ENCODE results near the gene HOXB1. TPM values are rescaled to one million over a fixed set of nuclear protein-coding genes. Genes with fewer than 3 reads are reported as not detected.

Gene HOXB1
- total RNA-seq, 1 experiment from 2014 or later: not detected

DNA sequence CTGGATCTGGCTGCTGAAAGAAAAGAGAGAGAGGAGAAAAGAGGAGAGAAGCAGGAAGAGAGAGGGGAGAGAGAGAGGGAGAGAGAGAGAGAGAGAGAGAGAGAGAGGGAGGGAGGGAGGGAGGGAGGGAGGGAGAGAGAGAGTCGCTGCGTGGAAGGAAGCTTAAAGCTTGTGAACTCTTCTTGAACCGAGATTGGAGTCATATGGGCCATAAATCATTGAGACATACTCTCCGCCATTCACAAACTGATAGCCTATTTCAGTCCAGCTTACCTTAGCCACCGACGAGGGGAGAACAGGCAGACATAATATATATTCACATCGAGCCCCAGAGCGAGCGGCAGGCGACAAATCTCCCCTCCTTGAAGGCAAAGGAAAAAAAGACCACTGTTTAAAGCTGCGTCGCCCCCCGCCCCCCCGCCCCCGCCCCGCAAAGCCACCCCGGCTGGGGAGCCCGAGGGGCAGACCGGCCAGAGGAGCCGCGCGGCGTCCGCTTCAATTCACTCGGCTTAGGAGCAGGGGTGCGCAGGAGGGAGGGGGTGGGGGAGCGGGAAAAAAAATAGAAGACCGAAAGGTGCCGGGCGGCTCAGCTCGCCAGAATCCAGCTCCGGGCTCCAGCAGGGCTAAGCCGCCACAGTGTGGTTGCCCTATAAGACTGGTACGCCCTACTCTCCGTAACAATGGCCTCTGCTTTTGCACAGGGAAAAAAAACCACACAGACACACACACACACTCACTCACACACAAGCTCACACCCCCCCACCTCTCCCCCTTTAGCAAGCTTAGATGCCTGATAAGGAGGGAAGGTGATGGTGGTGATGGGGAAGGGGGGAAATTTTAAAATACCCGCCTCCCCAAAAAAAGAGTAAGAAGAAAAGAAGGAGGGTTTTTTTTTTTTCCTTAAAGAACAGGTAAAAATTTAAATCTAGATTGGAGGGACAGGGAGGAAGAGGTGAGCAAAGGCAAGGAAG, 24.7 kb upstream of the HOXB1 start:
- DNase-seq (ENCODE audit: low read depth): peak; percentile 96

DNA sequence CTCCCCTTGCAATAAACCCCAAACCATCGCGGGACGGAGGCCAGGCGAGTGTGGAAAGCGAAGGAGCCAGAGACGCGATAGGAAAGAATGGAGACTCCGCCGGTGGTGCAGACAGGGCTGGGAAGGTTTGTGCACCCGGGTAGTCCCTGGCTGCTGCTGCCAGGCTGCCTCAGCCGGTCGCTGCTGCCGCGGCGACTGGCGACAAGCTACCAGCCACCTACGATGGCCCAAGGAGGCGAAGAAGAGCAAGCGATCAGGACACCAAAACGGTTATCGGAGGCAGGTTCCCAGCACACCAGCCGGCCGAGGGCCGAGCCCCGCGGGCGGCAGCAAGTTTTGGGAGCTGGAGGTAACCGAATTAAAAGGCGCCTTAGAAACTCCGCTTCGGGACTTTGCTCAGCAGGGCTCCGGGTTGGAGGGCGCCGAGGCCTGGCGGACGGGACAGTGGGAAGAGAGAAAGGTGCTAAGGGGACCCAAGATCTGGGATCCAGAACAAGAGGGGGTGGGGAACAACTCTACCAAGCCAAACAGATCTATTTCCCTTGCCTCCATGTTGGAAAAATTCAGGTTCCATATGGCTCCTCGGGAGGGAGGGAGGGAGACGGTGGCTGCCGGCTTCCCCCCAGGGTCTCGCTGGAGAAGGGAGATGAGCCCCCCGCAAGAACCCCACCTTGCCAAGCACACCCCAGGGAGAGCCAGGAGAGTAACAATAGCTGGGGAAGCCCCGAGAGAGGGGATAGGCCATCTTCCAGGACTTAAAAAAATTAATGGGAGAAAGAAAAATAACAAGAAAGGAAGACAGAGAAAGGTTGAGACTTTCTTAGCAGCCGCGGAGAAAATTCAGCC, 23.8 kb upstream of the HOXB1 start:
- no peak for DNase-seq (ENCODE audit: low read depth)

DNA sequence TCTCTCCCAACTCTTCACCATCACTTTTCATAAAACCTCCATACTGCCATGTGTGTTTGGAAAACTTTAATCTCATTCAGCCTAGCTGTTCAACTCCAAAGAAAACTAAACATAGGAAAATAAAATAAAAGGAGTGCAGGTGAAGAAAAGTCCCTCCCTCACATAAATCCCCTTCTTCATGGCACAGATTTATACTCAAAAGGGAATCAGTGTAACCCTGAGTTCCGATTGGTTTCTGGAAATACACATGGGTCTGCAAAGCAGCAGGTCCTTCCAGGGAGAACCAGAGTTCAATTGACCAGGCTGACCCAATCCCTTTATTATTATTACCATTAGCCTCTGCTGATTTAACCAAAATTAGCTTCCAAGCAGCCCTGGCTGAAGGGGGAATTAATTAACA, 23.0 kb upstream of the HOXB1 start:
- peak; percentile 20 for DNase-seq (ENCODE audit: low read depth)

- no peak for DNase-seq (ENCODE audit: low read depth)
Measured at GRCh38 chr17:48553190-48553547, 22.4 kb upstream of the HOXB1 start.

GRCh38 chr17:48552466-48553189, 21.8 kb upstream of the HOXB1 start:
- DNase-seq (ENCODE audit: low read depth): no peak

GRCh38 chr17:48551596-48552465, 21.0 kb upstream of the HOXB1 start:
- peak; percentile 1 for DNase-seq (ENCODE audit: low read depth)

DNA sequence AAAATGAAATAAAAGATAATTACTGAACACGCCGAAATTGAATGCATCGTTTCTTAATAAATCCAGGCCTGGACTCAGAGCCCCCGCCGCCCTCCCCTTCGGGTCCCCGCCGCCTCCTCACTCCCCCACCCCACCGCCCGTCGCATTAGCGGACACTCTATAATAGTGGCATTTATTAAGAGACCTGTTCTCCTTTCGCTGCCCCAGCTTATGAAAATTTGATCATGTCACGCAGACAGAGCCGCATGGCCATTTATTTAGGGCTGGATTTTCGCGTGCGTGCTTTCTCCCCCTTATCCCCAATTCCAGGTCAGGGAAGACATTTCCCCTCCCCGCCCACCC, 20.4 kb upstream of the HOXB1 start:
- no peak for DNase-seq (ENCODE audit: low read depth)

- no peak for DNase-seq (ENCODE audit: low read depth)
Measured at GRCh38 chr17:48550502-48551213, 19.8 kb upstream of the HOXB1 start.

DNA sequence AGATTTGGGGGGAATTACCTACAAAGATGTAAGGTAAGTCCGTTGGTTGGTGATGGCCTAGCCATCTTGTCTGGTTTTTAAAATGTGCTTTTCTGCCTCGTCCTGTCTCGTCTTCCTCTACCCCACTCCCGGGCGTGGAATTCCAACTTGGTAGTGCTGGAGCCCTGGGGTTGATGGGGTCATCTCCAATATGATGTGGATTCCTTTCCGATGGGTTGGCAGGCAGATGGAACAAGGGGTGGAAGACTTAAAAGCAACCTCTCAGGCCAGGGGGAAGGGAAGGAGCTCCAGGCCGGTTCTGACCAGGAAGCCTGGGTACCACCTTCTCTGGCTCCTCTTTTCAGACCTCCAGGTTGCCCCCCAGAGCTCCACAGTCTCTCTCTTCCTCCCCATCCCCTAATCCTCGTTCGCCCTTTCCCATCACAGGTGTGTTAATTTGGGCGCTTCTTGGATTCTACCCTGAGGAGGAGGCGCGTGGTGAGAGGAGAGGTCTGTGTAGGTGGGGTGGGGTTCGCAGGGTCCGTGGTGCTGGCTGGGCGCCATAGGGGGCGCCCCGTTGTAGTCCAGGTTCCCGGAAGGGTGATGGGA, 19.2 kb upstream of the HOXB1 start:
- peak; percentile 75 for DNase-seq (ENCODE audit: low read depth)

GRCh38 chr17:48549281-48549630, 18.4 kb upstream of the HOXB1 start:
- DNase-seq (ENCODE audit: low read depth): peak; percentile 23

DNA sequence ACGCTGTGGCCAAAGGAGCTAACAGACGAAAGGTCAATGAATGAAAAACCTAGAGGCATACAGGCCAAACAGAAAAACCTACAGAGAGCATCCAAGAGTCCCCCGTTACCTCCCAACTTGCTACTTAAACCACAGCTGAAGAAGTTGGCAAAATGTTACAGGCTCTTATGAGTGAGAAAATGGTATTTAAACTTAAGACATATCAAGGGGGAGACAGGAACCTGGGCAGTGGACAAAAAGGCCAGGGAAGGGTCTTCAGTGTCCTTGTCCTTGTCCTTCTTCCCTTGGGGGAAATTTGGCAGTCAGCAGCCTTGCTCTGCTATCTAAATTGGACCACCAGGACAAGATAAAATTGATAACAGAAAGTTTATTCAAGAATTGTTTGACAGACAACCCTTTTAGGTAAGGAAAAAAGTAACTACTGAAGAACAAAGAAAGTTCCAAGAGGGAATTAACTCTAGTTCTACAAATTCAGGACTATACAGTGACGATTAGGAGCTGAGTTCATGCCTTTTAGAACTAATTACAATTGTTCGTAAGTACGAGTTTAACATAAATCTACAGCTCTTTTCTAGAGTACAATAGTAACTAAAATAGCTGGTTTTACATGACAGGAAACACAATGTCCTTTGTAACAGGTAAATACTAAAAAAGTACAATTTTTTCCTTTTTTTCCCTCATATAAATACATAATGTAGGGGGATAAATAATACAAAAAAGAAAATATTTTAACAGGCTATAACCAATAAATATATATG, 17.9 kb upstream of the HOXB1 start:
- DNase-seq (ENCODE audit: low read depth): peak; percentile 6

DNA sequence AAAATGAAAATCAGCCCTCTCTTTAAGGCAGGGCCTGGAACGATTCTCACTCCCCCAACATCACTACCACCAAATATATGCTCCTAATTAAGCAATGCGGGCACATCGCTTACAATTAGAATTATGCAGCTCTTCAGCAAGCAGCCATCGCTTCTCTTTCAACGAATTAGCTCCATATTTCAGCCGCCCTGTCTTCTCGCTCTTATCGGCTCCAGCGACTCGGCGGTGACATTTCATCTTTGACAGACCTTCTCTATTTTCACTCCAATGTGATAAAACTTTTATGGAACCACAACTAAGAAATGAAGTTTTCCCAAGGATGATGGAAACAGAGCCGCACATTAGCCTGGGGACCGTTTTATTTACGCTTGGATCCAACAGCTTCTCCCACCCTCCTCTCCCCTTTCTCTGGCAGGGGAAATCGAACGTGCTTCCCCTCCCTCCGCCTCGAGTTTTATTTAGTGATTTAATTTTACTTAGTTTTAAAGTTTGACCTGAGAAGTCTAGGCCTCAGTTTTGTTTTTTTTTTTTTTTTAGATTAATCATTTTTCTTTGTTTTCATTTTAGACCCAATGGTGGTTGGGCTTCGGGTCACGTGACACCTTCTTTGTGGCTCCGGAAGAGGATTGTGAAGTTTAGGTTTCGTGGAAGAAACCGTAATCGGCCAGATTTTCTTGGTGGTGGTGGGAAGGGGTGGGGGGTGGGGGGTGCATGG, 17.2 kb upstream of the HOXB1 start:
- DNase-seq (ENCODE audit: low read depth): peak; percentile 88

GRCh38 chr17:48546924-48547807, 16.4 kb upstream of the HOXB1 start:
- DNase-seq (ENCODE audit: low read depth): peak; percentile 71

- peak; percentile 72 for DNase-seq (ENCODE audit: low read depth)
Measured at GRCh38 chr17:48546137-48546923, 15.5 kb upstream of the HOXB1 start.

GRCh38 chr17:48545539-48545938, 14.7 kb upstream of the HOXB1 start:
- DNase-seq (ENCODE audit: low read depth): no peak

- peak; percentile 74 for DNase-seq (ENCODE audit: low read depth)
Measured at GRCh38 chr17:48545022-48545375, 14.2 kb upstream of the HOXB1 start, which contains the start of gene HOXB2. HOXB2 (minus strand) TSS chr17:48545109; CDS start chr17:48544911, 198 bp downstream.
